HG02981 (cell line): ENCODE measurements around the gene CEP83.
"Not testable (repeated sequence)": the region's sequence is repeated elsewhere in the genome, so short reads cannot be mapped to it uniquely, and the experiment has no call there.

Source experiments
- ATAC-seq: cut with Tn5 transposase; IDR thresholded peaks from one replicate; pipeline ENCODE4 v1.9.1; 2021; ENCODE audit warnings: mild to moderate bottlenecking, moderate library complexity; ENCODE audit not compliant: unreplicated experiment

Gene CEP83, protein sequence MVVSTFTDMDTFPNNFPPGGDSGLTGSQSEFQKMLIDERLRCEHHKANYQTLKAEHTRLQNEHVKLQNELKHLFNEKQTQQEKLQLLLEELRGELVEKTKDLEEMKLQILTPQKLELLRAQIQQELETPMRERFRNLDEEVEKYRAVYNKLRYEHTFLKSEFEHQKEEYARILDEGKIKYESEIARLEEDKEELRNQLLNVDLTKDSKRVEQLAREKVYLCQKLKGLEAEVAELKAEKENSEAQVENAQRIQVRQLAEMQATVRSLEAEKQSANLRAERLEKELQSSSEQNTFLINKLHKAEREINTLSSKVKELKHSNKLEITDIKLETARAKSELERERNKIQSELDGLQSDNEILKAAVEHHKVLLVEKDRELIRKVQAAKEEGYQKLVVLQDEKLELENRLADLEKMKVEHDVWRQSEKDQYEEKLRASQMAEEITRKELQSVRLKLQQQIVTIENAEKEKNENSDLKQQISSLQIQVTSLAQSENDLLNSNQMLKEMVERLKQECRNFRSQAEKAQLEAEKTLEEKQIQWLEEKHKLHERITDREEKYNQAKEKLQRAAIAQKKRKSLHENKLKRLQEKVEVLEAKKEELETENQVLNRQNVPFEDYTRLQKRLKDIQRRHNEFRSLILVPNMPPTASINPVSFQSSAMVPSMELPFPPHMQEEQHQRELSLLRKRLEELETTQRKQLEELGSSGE

DNA sequence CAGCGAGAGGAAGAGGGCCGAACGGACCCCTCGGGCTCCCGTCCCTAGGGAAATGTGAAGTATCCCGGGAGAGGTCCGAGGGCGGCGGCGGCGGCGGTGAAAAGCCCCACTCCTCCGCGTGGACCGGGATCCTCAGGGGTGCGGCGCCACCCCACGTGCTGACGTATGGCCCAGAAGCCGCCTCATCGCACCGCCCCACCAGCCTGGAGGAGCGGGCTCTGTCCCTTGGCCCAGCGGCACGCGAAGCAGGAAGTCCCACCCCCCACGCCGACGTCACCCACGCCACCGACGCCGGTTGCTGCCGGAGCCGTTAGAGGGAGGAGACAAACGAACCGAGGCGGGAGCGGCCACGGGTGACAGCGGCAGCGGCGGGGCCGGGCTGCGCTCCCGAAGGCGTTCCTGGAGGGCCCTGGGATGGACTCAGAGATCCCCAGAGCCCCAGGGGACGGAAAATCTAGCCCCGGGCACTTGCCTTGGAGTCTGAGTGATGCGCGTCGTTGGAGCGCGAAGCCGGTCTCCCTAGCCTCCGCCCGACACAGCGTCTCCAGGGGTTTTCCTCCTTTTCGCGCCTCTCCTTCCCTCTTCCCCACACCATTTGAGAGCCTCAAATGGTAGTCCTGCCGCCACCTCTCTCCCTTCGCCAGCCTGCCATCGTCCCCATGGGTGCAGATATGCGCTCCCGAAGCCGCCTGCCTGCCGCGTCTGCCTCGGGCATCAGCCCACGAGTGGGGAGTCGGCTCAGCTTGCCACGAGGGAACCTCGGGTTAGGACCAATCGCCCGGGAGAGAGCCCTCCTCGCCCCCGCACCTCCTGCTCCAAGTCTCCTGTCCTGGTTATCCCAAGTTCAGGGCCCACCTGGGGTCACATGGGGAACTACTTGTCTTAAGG, at the start of gene CEP83:
CEP83 (minus strand) TSS at position 140 of the 888 bp plus-strand sequence. CDS start 47,377 bp downstream, outside the sequence.
- peak; percentile 97 for ATAC-seq

DNA sequence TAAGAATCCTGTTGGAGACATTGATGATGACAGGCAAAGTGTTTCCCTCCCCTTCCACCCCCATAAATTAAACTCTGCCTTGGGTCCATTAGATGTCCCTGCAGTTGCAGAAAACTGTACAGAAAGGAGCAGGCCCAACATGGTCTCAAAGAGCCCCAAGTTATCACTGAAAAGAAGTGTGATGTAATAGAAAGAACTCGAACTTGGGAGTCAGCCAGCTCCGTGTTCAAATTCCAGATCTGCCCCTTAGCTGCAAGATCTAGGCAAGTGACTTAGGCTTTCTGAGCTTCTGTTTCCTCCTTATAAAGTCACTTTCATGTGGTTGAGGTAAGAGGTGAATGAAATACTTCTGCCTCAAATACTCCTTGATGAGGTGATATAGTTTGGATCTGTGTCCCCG, 49.6 kb upstream of the CEP83 start:
- no peak for ATAC-seq

DNA sequence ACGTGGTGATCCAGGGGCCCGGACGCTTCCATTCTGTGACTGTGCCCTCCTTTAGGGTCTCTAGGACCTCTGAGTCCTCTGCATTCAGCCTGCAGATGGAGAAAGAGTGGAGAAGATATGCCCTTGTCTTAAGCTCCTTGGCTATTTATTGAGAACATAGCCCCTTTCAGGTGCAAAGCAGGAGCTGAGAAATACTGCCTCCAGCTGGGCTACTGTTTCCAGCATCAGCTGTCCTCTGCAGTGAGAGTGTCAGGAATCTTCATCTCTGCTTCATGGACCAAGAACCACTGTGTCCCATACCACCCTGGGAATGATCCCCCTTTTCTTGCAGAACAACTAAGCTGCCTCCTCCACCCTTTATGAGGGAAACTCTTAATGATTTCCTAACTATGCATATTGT, 47.8 kb upstream of the CEP83 start:
- ATAC-seq = no peak

DNA sequence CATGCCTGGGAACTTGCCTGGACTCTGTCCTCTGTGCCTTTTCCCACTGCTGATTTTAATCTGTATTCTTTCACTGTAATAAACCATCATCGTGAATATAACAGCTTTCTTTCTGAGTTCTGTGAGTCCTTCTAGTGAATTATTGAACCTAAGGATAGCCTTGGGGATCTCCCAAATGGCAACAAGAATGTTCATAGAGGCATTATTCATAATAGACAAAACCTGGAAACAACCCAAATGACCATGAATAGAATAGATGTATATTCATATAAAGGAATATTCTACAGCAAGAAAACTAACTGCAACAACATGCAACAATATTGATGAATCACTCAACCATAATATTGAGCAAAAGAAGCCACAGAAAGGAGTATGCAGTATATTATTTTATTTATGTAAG, 44.7 kb upstream of the CEP83 start:
- ATAC-seq = no peak

DNA sequence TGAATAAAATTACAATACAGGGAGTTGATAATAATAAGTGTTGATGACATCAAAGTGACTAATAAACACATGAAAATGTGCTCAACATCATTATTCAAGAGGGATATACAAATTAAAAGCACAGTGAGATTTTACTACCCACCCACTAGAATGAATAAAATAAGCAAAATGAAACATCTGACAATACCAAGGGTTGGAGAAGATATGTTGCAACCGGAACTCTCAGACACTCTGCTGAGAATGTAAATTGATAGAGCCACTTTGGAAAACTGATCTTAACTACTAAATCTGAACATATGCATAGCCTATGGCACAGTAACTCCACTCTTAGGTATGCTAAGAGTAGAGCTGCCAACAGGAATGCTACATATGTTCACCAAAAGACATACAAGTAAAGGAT, 44.0 kb upstream of the CEP83 start:
- ATAC-seq = no peak

DNA sequence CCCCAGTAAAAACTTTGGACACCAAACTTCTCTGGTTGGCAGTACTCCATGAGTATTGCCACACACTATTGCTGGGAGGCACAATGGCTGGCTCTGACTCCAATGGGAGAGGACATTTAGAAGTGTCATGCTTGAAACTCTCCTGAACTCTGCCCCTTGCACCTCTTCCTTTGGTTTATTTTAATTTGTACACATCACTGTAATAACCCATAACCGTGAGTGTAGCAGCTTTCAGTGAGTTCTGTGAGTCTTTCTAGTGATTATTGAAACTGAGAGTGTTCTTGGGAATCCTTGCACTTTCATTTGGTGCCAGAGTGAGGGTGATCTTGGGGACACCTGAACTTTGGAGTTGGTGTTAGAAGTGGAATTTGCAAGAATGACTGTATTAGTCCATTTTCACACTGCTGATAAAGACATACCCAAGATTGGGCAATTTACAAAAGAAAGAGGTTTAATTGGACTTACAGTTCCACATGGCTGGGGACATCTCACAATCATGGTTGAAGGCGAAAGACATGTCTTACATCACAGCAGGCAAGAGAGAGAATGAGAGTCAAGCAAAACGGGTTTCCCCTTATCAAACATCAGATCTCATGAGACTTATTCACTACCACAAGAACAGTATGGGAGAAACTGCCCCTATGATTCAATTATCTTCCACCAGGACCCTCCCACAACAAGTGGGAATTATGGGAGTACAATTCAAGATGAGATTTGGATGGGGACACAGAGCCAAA, 41.3 kb upstream of the CEP83 start:
- no peak for ATAC-seq

DNA sequence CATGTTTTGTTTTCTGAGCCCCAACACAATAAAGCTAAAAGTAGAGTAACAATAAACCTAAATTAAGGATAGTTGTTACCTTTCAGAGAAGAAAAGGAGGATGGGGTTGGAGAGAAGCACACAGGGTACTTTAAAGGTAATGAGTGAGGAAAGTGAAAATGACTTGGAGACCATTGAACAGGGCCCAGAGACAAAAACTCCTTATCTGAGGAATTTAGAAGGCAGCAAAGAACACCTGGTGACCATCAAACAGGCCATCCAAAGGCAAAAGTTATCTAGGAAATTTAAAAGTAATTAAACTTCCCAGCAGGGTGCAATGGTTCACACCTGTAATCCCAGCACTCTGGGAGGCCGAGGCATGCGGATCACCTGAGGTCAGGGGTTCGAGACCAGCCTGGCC, 39.0 kb upstream of the CEP83 start:
- no peak for ATAC-seq

DNA sequence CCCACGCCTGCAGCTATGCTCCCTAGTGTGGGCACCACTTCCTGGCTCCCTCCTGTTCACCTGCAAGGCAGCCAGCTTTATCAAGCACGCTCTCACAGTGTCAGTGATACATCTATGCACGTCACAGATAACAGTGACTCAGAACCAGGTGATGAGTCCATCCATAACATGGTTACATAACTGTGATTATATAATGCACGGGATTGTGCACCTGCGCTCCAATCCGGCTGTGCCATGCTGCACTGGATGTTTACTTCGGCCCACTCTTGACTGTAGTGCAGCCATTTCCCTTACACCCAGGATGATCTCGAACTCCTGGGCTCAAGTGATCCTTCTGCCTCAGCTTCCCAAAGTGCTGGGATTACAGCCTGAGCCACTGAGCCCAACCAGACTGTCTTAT, 38.4 kb upstream of the CEP83 start:
- ATAC-seq = no peak

DNA sequence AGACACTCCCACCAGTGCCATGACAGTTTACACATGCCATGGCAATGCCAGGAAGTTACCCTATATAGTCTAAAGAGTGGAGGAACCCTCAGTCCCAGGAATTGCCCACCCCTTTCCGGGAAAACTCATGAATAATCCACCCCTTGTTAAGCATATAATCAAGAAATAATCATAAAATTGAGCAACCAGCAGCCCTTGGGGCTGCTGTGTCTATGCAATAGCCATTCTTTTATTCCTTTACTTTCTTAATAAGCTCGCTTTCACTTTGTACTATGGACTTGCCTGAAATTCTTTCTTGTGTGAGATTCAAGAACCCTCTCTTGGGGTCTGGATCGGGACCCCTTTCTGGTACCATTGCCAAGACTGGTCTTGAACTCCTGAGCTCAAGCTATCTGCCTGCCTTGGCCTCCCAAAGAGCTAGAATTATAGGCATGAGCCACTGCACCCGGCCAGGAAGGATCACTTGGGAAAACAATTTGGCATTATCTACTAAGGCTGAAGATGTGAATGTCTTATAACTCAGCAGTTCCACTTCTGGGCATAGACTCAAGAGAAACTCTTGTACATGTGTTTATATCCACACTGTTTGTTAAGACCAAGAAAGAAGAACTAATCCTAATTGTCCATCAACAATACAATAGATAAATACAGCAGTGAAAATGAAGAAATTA, 35.9 kb upstream of the CEP83 start:
- no peak for ATAC-seq

DNA sequence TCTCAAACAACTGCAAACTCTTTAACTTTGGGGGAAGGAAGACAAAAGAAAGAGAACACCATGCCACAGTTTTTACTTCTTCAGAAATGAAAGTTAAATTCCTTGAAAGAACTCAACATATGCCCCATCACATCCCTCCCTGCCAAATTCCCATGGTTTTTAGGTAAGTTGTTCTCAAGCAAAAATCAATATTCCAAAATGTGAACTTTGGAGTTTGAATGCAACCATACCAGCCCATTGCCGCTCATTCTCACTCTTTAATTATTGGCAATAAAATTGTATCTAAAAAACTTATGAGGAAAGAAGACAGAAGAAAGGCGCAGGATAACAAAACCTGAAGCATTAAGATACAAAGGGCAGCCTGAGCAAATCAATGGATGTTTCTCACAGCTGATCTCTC, 31.8 kb upstream of the CEP83 start:
- ATAC-seq = no peak

DNA sequence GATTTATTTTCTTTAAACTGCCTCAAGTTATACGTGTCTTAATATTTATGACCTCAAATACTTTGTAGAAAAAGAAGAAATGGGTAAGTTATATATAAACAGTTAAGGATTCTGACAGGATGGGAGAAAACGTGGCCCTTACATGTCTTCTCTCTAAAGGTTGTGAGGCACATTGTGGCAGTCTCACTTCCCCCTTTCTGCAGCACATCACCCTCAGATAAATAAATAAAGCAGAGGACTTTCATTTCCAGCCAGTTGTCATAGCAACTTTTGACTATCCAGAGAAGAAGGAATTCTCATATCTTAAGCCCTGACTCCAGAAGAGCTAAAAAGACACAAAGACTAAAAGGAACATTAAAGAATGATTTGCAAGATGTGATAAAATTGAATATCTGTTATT, 28.8 kb upstream of the CEP83 start:
- ATAC-seq = peak; percentile 98

DNA sequence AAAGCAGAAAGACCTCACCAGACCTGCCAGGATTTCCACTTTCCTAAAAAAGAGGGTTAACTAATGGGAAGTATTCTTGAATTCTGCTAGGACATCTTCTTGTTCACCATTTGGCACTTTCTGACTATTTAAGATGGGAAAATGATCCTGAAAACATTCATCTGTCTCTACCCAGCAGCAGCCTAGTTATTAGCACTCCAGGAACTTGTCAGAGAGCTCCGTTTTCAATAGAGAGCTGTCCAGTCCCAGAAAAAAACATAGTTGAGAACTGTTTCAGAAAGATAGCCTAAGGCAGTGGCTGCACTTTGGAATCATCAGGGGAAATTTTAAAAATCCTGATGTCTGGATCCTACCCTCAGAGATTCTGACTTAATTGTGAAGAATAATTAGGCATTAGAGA, 22.1 kb upstream of the CEP83 start:
- no peak for ATAC-seq

DNA sequence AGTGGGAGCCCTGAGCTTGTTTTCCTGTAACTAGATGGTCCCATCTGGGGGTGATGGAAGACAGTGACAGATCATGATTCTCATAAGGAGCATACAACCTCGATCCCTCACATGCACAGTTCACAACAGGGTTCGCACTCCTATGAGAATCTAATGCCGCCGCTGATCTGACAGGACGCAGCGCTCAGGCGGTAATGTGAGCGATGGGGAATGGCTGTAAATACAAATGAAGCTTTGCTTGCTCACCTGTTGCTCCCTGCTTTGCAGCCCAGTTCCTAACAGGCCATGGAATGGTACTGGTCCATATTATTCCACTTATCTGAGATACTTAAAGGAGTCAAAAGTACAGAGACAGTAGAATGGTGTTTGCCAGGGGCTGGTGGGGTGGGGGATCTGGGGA, 9.9 kb upstream of the CEP83 start:
- ATAC-seq = no peak

DNA sequence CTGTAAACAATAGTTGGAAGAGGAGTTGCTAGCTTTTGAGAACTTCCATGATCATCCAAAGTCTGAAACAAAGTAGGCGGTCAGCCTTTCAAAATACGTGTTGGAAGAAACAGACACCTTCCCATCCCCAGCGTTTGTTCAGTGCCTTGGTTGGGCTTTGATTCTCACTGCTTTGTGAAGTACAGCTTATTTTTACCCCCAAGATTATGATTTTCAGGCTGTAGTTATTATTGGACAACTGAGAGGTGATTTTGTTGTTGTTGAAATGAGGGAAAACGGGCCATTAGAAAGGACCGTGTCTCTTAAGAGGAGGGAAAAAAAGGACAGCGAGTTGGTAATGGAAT, 921 bp upstream of the CEP83 start:
- ATAC-seq = no peak

DNA sequence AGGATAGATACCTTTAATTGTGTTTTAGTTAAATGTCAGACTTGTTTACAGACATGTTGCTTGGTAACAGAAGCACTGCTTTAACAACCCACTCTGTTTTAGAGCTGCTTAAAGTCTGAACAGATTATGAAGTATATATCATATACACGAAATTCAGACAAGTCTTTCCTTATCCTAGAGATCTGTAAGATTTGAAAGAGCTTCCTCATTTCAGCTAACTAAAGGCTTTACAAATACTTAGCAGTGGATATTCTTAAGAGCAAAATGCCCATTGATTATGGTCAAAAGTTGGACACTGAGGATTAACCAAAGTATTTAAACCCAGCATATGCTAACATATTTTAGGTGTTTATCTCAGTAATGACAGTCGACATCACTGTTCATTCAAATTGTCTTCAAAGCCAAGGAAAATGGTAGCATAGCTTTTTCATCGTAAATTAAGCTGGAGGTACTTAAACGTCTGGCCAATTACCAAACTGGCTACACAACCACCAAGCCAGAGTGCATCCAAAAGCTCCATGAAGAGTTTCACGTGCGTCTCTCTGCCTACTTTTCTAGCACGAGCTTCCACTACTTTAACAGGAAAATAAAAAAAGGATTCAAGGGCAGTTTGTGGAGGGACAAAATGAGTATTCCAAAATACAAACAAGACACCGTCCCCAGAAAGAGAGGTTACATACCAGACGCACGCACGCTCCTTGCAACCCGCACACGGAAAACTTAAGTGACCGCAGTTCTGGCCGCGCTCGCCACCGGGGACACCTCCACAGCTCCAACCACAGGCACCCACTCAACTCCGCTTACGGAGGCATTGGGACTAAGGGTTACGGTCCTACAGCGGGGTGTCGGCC, 565 bp downstream of the CEP83 start:
- ATAC-seq = peak; percentile 27

DNA sequence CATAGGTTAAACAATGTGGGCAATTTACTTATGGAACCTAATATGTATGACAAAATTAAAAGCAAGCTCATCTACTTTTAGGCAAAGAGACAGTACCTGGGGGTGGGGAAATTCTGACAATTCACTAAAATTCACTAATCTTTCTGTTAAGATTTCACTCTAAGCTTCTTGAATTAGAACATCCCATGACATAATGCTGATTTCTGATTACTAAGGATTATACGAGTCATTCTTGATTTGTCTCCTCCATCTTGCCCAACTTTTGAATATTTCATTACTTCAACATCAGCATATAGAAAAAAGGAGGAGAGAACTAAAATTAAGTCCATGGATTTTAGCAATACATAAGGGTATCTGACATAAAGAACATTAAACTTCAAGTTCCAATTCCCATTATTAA, 2.4 kb downstream of the CEP83 start:
- no peak for ATAC-seq

DNA sequence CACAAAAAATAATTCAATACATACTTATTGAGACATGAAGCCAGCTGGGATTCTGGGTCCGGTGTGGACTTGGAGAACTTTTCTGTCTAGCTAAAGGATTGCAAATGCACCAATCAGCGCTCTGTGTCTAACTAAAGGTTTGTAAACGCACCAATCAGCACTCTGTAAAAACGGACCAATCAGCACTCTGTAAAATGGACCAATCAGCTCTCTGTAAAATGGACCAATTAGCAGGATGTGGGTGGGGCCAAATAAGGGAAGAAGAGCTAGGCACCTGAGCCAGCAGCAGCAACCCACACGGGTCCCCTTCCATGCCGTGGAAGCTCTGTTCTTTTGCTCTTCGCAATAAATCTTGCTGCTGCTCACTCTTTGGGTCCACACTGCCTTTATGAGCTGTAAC, 5.3 kb downstream of the CEP83 start:
- ATAC-seq = not testable (repeated sequence)

DNA sequence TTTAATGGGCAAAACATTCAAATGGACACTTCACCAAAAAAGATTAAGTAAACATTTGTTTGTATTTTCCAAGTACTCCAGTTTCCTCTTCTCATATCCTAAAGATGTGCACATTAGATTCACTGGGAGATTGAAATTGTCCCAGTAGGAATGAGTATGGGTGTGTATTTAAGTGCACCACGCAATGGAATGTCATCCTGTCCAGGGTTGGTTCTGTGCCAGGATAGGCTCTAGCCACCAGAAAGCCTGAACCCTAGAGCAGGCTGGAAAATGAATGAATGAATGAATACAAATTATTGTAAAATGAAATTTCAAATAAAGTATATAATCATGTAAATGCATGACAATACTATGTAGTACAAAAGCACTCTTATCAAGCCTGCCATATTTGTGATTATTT, 14.0 kb downstream of the CEP83 start:
- no peak for ATAC-seq

DNA sequence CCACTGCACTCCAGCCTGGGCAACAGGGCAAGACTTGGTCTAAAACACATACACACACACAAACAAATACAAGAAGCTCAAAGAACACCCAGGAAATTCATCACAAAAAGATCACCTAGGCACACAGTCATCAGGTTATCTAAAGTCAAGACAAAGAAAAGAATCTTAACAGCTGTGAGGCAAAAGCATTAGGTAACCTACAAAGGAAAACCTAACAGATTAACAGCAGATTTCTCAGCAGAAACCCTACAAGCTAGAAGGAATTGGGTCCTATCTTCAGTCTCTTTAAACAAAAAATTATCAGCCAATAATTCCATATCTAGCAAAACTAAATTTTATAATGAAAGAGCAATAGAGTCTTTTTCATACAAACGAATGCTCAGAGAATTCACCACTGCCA, 22.4 kb downstream of the CEP83 start:
- ATAC-seq = no peak
